ENCODE results near the gene DEUP1.

DNA sequence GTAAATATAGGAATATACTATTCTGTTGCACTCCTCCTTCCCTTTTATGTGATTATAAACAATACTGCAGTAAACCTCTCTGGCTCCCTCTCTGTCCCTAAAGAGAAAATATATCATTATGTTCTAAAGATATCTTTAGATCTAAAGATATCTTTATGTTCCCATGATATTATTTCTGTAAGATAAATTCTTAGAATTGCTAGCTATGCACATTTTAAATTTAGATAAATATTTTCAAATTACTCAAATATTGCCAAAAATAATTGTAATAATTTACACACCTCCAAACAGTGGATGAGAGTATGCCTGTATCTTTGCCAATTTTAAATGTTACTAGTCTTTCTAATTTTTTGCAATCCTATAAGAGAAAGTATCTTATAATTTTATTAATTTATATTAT lies 10.3 kb upstream of the DEUP1 start:
- TF ChIP-seq, protein P1, sequence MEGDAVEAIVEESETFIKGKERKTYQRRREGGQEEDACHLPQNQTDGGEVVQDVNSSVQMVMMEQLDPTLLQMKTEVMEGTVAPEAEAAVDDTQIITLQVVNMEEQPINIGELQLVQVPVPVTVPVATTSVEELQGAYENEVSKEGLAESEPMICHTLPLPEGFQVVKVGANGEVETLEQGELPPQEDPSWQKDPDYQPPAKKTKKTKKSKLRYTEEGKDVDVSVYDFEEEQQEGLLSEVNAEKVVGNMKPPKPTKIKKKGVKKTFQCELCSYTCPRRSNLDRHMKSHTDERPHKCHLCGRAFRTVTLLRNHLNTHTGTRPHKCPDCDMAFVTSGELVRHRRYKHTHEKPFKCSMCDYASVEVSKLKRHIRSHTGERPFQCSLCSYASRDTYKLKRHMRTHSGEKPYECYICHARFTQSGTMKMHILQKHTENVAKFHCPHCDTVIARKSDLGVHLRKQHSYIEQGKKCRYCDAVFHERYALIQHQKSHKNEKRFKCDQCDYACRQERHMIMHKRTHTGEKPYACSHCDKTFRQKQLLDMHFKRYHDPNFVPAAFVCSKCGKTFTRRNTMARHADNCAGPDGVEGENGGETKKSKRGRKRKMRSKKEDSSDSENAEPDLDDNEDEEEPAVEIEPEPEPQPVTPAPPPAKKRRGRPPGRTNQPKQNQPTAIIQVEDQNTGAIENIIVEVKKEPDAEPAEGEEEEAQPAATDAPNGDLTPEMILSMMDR (IDR thresholded peaks at IDR 0.05), result no peak
- no peak for TF ChIP-seq POLR2A (IDR thresholded peaks at IDR 0.05)

All from breast epithelium (tissue), 3 donors.